Right atrium auricular region (tissue), 2 donors: ENCODE results near the gene LYG1. TPM values are rescaled to one million over a fixed set of nuclear protein-coding genes. Genes with fewer than 3 reads are reported as not detected.

ENCODE experiments used
- DNase-seq: peaks from one replicate; pipeline ENCODE4 v3.0.0-alpha.2; 2019; ENCODE audit warnings: low spot score
- H3K27ac ChIP-seq, 2 donors: fragments of 200-600 bp; sonication (generic); 1 replicate in 1 of 2; 2 replicates in 1 of 2; pipeline ENCODE4 v1.5.1; 2016 to 2019
- H3K27me3 ChIP-seq, 2 donors: fragments of 200-600 bp; sonication (generic); one replicate each; pipeline versions ENCODE4 v1.5.1 to v1.6.0; 2017 to 2019
- H3K36me3 ChIP-seq: fragments of 200-600 bp; sonication (generic); one replicate; pipeline ENCODE4 v1.5.1; 2016
- H3K4me1 ChIP-seq, 2 donors: fragments of 200-600 bp; sonication (generic); one replicate each; pipeline versions ENCODE4 v1.5.1 to v1.6.0; 2017 to 2019
- H3K4me3 ChIP-seq, 2 donors: fragments of 200-600 bp; sonication (generic); 1 replicate in 1 of 2; 2 replicates in 1 of 2; pipeline ENCODE4 v1.5.1; 2017 to 2019; ENCODE audit warnings: mild to moderate bottlenecking in 1 of 2, moderate library complexity in 1 of 2
- H3K9me3 ChIP-seq, 2 donors: fragments of 200-600 bp; sonication (generic); one replicate each; pipeline ENCODE4 v1.5.1; 2019
- total RNA-seq, 2 donors: library from RNA; depleted of rRNA; stranded (reverse); fragments of >200 nt; gene quantifications; one replicate each; pipeline ENCODE4 v1.1.0, GENCODE V29; 2016
- TF ChIP-seq, protein P1 (sequence below), 2 donors: fragments of 200-600 bp; sonication (generic); IDR thresholded peaks; one replicate each; pipeline ENCODE4 v1.5.1; 2019; ENCODE audit warnings: antibody characterized with exemption in 2 of 2

The LYG1 gene
- total RNA-seq, 2 donors from 2014 or later: 0.75 TPM; not detected in 1

DNA sequence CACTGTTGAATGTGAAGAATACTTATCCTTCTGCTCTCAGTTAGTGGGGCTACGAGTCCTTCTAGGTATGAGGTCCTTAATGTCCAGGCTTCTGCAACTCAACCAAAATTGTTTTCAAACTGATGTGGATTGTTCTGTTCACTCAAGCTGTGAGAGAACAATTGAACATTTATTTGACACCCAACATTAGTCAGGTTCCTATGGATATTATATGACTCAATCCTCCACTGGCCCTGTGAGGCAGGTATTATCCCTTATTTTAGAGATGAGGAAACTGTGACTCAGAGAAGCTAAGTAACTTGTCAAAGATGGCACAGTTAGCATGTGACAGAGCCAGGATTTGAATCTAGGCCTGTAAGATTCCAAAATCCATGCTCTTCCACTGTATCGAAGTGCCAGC is 44.3 kb downstream of the LYG1 start:
- Histone ChIP-seq H3K36me3 (no peaks in the 10 kb centered on the region), H3K4me3 (no peak overlapping the region), H3K9me3 (no peaks in the 10 kb centered on the region), H3K27ac (no peak overlapping the region), H3K27me3 (no peaks in the 10 kb centered on the region), H3K4me1 (no peaks in the 10 kb centered on the region)
- no peak for DNase-seq
- TF ChIP-seq, protein P1, sequence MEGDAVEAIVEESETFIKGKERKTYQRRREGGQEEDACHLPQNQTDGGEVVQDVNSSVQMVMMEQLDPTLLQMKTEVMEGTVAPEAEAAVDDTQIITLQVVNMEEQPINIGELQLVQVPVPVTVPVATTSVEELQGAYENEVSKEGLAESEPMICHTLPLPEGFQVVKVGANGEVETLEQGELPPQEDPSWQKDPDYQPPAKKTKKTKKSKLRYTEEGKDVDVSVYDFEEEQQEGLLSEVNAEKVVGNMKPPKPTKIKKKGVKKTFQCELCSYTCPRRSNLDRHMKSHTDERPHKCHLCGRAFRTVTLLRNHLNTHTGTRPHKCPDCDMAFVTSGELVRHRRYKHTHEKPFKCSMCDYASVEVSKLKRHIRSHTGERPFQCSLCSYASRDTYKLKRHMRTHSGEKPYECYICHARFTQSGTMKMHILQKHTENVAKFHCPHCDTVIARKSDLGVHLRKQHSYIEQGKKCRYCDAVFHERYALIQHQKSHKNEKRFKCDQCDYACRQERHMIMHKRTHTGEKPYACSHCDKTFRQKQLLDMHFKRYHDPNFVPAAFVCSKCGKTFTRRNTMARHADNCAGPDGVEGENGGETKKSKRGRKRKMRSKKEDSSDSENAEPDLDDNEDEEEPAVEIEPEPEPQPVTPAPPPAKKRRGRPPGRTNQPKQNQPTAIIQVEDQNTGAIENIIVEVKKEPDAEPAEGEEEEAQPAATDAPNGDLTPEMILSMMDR (IDR thresholded peaks at IDR 0.05): no peak

DNA sequence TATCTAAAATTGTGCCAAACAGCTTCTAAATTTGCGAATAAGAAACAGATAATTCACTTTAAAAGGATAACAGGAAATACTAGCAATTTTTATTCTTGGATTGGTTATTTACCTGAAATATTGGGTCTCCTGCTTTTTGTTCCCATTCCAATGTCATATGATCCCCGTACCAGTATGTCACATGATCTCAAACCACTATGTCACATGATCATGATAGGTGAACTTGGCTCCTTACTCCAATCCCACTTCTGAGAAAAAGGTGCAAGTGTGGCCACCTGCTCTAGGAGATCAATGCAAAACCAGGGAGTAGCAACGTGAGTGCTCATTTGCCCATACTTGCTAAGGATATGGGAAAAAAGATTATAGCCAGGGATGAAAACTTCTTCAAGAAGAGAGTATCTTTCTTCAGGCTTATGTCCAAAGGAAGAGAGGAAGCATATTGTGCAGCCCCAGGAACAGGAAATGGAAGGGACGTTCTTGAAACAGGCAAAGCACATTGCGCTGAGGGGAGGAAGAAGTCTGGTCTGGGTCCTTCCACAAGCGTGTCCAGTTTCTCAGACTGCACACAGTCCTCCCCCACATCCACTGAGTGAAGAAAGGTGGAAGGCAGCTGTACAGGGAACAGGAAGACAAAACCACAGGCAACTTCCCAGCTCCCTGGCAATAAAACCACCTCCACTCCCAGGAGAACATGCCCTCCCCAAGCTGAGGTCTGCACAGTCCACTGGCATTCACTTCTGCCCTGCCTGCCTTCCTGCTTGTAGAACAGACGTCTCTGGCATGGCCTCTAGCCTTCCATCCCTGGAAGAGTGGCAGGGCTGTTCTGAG is 45.3 kb downstream of the LYG1 start, which contains the start of gene LYG2:
Gene LYG2, minus strand, starts transcription at position 176 of the 828 bp plus-strand sequence. CDS start 1,406 bp downstream, outside the sequence.
- H3K4me1 ChIP-seq: no peaks in the 10 kb centered on the region
- DNase-seq: no peak

DNA sequence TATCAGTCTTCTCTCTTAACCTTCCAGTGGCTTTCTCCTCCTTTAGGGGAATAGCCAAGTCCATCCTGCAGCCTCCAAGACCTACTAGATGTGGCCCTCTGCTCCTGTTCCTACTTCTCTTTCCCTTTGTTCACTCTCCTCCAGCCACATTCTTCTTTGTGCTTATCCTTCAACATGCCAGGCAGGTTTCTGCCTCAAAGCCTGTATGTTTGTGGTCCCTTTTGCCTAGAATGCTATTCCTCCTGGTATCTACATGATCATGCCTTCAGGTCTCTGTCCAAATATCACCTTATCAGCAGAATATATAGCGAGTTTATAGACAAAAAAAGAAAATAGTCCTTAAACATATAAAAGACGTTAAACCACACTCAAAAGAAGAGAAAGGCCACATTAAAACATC is 51.0 kb downstream of the LYG1 start:
- TF ChIP-seq, protein P1 (IDR thresholded peaks at IDR 0.05): no peak
- Histone ChIP-seq H3K4me1 (no peaks in the 10 kb centered on the region), H3K36me3 (no peaks in the 10 kb centered on the region), H3K27me3 (no peaks in the 10 kb centered on the region), H3K9me3 (no peaks in the 10 kb centered on the region), H3K27ac (no peak overlapping the region), H3K4me3 (no peak overlapping the region)
- DNase-seq: no peak

More for the DNA sequence above, 45.3 kb downstream of the LYG1 start, which contains the start of gene LYG2:
- H3K4me3 ChIP-seq: no peak within 1 kb of the TSS
- no peak within 1 kb of the TSS for H3K27ac ChIP-seq
- H3K36me3 ChIP-seq: no peaks in the 10 kb centered on the region
- H3K27me3 ChIP-seq: no peaks in the 10 kb centered on the region
- no peaks in the 10 kb centered on the region for H3K9me3 ChIP-seq
- TF ChIP-seq, protein P1 (IDR thresholded peaks at IDR 0.05): no peak

DNA sequence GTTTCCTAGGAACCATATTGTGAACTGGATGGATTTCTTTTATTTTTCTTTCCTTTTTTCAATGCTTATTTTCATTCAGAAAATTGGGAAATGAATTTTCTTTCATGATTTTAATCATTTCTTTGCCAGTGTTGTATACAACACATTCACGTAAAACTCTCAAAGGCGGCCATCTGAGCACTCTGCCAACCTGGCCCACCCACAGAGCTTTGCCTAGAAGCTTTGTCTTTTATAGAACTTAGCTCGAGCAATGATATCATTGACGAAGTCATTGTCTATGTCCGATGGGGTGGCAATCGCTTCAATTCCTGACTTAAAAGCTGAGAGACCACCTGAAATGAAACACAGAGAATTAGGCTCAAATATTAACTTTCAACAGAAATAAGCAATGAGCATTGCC is 58.8 kb downstream of the LYG1 start:
- Histone ChIP-seq H3K4me1 (no peaks in the 10 kb centered on the region), H3K9me3 (no peaks in the 10 kb centered on the region), H3K27ac (no peak overlapping the region), H3K4me3 (no peak overlapping the region), H3K36me3 (no peaks in the 10 kb centered on the region), H3K27me3 (no peaks in the 10 kb centered on the region)
- TF ChIP-seq, protein P1 (IDR thresholded peaks at IDR 0.05): no peak
- no peak for DNase-seq

DNA sequence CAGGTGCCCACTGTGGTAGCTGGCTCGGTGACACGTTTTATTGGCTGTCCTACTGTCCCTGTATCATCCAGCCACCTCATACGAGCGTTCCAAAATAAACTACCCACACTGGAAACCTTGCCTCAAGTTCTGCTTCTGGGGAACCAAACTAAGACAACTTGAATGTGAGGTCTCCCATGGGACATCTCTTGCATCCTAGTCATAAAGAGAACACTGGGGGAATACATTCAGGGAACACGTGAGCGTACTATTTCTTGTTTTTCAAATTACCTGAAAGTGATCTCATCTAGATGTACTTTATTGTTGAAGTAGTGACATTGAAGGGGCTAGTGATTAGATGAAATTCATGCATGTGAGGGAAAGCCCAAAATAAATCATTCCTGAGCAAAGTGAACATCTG is 60.6 kb downstream of the LYG1 start:
- H3K36me3 ChIP-seq: no peaks in the 10 kb centered on the region
- no peaks in the 10 kb centered on the region for H3K27me3 ChIP-seq
- no peak overlapping the region for H3K27ac ChIP-seq
- H3K4me3 ChIP-seq: no peak overlapping the region
- no peak for DNase-seq
- TF ChIP-seq, protein P1 (IDR thresholded peaks at IDR 0.05): no peak
- H3K4me1 ChIP-seq: no peaks in the 10 kb centered on the region
- no peaks in the 10 kb centered on the region for H3K9me3 ChIP-seq
